Ascending aorta (tissue), 2 donors: ENCODE results near the gene ACSM5. TPM values are rescaled to one million over a fixed set of nuclear protein-coding genes. Genes with fewer than 3 reads are reported as not detected.

Experiments
- DNase-seq, 2 donors: peaks; one replicate each; pipeline ENCODE4 v3.0.0-alpha.2; 2019; ENCODE audit warnings: low spot score in 2 of 2
- H3K27ac ChIP-seq, 2 donors: fragments of 200-600 bp; sonication (generic); one replicate each; pipeline ENCODE4 v1.5.1; 2016 to 2017; ENCODE audit warnings: mild to moderate bottlenecking in 1 of 2
- H3K27me3 ChIP-seq: fragments of 200-600 bp; sonication (generic); one replicate; pipeline ENCODE4 v1.5.1; 2017
- H3K36me3 ChIP-seq, 2 donors: fragments of 200-600 bp; sonication (generic); one replicate each; pipeline ENCODE4 v1.5.1; 2016
- H3K4me1 ChIP-seq, 2 donors: fragments of 200-600 bp; sonication (generic); one replicate each; pipeline ENCODE4 v1.5.1; 2016 to 2017; ENCODE audit warnings: mild to moderate bottlenecking in 1 of 2
- H3K4me3 ChIP-seq, 2 donors: fragments of 200-600 bp; sonication (generic); one replicate each; pipeline ENCODE4 v1.5.1; 2016 to 2017; ENCODE audit warnings: mild to moderate bottlenecking in 1 of 2
- H3K9me3 ChIP-seq, 2 donors: fragments of 200-600 bp; sonication (generic); one replicate each; pipeline ENCODE4 v1.5.1; 2016
- intact Hi-C: fragments of 100-400 bp; cut with DNase I; formaldehyde crosslinking; loops from one replicate; pipeline ENCODE4 v1.15.1; 2023
- total RNA-seq: library from RNA; depleted of rRNA; stranded (reverse); fragments of >200 nt; gene quantifications from one replicate; pipeline ENCODE4 v1.1.0, GENCODE V29; 2016
- TF ChIP-seq, protein P1 (sequence below), 3 experiments: fragments of 200-600 bp in 2 of 3; fragments of 450-650 bp in 1 of 3; sonication (generic) in 2 of 3; IDR thresholded peaks; one replicate each; pipeline ENCODE4 v1.5.1; 2016 to 2019; ENCODE audit warnings: antibody characterized with exemption in 3 of 3, mild to moderate bottlenecking in 1 of 3, moderate library complexity in 1 of 3

The ACSM5 gene
- total RNA-seq, 1 donor from 2014 or later, result not detected

GRCh38 chr16:20372701-20373100, 36.6 kb upstream of the ACSM5 start:
- Histone ChIP-seq H3K27me3 (no peaks in the 10 kb centered on the region), H3K36me3 (no peaks in the 10 kb centered on the region), H3K4me3 (no peak overlapping the region), H3K9me3 (no peaks in the 10 kb centered on the region), H3K27ac (no peak overlapping the region), H3K4me1 (no peaks in the 10 kb centered on the region)
- TF ChIP-seq, protein P1, sequence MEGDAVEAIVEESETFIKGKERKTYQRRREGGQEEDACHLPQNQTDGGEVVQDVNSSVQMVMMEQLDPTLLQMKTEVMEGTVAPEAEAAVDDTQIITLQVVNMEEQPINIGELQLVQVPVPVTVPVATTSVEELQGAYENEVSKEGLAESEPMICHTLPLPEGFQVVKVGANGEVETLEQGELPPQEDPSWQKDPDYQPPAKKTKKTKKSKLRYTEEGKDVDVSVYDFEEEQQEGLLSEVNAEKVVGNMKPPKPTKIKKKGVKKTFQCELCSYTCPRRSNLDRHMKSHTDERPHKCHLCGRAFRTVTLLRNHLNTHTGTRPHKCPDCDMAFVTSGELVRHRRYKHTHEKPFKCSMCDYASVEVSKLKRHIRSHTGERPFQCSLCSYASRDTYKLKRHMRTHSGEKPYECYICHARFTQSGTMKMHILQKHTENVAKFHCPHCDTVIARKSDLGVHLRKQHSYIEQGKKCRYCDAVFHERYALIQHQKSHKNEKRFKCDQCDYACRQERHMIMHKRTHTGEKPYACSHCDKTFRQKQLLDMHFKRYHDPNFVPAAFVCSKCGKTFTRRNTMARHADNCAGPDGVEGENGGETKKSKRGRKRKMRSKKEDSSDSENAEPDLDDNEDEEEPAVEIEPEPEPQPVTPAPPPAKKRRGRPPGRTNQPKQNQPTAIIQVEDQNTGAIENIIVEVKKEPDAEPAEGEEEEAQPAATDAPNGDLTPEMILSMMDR (IDR thresholded peaks at IDR 0.05), result no peak
- intact Hi-C loops, result no loop called here
- DNase-seq, result no peak

DNA sequence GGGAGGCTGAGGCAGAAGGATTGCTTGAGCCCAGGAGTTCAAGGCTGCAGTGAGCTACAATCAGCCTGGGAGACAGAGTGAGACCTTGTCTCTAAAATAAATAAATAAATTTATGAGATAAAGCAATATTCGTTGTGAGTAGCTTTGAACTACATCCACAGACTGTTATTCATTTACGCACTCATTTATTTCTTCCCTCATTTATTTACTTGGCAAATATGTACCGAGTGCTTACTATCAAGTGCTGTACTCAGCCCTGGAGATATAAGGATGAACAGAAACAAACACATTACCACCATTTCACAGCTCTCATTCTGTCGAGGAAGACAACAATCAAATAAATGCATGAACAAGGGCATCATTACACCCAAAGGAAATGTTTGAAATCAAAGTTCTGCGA, 32.2 kb upstream of the ACSM5 start:
- no peak for DNase-seq
- H3K27ac ChIP-seq, result no peak overlapping the region
- no peaks in the 10 kb centered on the region for H3K36me3 ChIP-seq
- H3K27me3 ChIP-seq, result no peaks in the 10 kb centered on the region
- intact Hi-C loops, result no loop called here
- no peaks in the 10 kb centered on the region for H3K4me1 ChIP-seq
- TF ChIP-seq, protein P1 (IDR thresholded peaks at IDR 0.05), result no peak
- H3K4me3 ChIP-seq, result no peak overlapping the region
- no peaks in the 10 kb centered on the region for H3K9me3 ChIP-seq

DNA sequence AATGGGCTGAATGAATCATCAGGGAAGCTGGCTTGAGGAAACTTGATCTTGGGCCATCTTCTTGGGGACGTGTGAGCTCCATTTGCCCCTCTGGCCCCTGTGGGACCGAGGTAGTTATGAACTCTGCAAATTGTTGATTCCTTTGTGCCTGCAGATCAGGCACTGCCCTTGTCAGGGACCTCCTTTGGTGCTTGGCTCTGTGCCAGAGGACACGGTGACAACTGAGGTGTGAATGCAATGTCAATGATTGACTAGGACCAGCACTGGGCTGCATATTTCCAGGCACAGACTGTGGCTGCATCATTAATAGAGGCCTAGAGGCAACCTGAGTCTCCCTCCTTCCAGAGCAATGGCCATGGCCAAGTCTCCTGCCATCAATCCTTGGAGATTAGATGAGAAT, 28.6 kb upstream of the ACSM5 start:
- peaks cover 4% of the 10 kb centered on the region for H3K27me3 ChIP-seq
- TF ChIP-seq, protein P1 (IDR thresholded peaks at IDR 0.05), result no peak
- H3K27ac ChIP-seq, result no peak overlapping the region
- H3K4me1 ChIP-seq, result peaks cover 0 to 2% of the 10 kb centered on the region in 2 donors
- no peak overlapping the region for H3K4me3 ChIP-seq
- intact Hi-C loops, result loop anchor here (5.0 kb wide), 1 partner anchor 823 kb away; the partner anchor contains the start of gene VPS35L
- no peaks in the 10 kb centered on the region for H3K9me3 ChIP-seq
- no peak for DNase-seq
- no peaks in the 10 kb centered on the region for H3K36me3 ChIP-seq

DNA sequence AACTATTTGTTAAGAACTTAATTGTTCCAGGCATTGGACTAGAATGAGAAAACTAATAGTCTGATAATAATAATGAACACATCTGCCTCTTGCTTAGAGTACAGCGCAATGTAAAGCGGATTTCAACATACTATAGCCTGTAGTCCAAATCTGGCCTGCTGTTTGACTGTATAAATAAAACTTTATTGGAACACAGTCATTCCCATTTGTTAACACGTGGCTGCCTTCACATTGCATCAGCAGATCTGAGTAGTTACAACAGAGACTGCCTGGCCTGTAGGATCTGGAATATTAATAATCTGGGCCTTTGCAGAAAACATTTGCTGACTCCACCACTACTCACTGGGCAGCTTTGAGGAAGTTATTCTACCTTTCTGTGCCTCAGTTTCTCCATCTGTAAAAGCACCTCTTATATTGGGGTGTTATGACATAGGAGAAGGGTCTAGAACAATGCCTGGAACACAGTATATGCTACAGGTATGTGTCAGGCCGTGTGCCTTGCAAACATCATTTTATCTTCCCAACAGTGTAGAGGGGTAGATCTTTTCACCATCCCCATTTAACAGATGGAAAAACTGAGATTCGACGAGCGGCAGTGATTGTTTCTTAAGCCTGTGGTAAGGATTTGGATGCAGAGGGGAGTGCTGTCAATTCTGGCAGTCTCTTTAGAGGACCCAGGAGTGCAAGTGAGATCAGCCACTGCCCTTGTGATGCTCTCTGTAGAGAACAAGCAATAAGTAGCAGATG, 27.0 kb upstream of the ACSM5 start:
- peaks cover 0 to 7% of the 10 kb centered on the region in 2 donors for H3K4me1 ChIP-seq
- intact Hi-C loops, result loop anchor here (2.0 to 5.0 kb wide), 2 partner anchors 476 to 825 kb away; partner anchors contain the start of gene VPS35L
- no peaks in the 10 kb centered on the region for H3K9me3 ChIP-seq
- H3K27me3 ChIP-seq, result peaks cover 4% of the 10 kb centered on the region
- TF ChIP-seq, protein P1 (IDR thresholded peaks at IDR 0.05), result no peak
- no peak overlapping the region for H3K27ac ChIP-seq
- DNase-seq, result no peak
- no peaks in the 10 kb centered on the region for H3K36me3 ChIP-seq
- H3K4me3 ChIP-seq, result no peak overlapping the region

DNA sequence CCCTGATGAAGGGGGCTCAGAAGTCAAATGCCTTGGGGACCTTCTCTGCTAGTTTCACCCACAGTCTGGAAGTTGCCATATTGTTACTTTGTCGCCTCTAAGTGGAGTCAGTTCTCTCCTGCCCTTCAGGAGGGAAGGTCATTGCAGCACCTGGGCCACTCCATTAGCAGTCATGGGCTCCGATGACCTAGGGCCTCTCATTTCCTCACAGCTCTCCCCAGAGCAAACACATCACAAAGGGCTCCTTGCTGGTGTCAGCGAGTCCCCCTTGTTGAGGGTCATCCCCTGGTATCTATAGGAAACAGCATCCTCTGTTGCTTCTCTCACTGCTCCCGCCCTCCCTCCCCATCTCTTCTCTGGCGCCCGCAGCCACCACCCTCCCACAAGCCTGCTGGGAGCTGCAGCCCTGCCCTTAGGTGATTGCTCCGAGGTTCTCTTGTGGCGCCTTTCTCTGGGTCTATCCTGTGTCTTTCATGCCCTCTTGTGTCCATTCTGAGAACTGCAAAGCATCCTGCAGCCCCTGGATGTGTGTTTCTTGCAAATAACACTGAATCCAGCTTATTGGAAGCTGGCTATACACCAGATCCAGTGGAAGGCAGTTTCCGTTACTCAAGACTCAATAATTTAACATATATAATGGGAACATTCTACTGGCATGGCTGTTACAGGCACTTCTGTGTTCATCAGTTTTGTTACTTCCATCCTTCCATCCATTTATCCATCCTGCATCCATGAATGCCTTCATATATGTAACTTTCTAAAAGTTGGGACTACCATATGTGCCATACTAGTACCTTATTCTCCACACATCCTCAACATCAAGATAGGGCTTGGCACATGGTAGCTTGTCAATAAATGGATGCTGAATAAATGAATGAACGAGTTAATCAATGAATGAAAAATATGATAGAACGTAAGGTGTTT, 26.0 kb upstream of the ACSM5 start:
- Histone ChIP-seq H3K27me3 (peaks cover 4% of the 10 kb centered on the region), H3K27ac (no peak overlapping the region), H3K4me3 (no peak overlapping the region), H3K4me1 (peaks cover 0 to 7% of the 10 kb centered on the region in 2 donors), H3K36me3 (no peaks in the 10 kb centered on the region), H3K9me3 (no peaks in the 10 kb centered on the region)
- TF ChIP-seq, protein P1 (IDR thresholded peaks at IDR 0.05), result peak; percentile 24 to 84 (median 83)
- intact Hi-C loops, result loop anchor here (2.0 to 5.0 kb wide), 2 partner anchors 477 to 826 kb away; partner anchors contain the start of gene VPS35L
- DNase-seq, result peak in 1 of 2 donors; percentile 75
